ENCODE results near the gene EFNB2. TPM values are rescaled to one million over a fixed set of nuclear protein-coding genes. Genes with fewer than 3 reads are reported as not detected.

EFNB2 gene
- total and polyA plus RNA-seq, 2 of the 13 experiments (the other 11 are each of a cell fraction or from before 2014, with no cell fraction given), result 0.11 to 0.20 TPM

DNA sequence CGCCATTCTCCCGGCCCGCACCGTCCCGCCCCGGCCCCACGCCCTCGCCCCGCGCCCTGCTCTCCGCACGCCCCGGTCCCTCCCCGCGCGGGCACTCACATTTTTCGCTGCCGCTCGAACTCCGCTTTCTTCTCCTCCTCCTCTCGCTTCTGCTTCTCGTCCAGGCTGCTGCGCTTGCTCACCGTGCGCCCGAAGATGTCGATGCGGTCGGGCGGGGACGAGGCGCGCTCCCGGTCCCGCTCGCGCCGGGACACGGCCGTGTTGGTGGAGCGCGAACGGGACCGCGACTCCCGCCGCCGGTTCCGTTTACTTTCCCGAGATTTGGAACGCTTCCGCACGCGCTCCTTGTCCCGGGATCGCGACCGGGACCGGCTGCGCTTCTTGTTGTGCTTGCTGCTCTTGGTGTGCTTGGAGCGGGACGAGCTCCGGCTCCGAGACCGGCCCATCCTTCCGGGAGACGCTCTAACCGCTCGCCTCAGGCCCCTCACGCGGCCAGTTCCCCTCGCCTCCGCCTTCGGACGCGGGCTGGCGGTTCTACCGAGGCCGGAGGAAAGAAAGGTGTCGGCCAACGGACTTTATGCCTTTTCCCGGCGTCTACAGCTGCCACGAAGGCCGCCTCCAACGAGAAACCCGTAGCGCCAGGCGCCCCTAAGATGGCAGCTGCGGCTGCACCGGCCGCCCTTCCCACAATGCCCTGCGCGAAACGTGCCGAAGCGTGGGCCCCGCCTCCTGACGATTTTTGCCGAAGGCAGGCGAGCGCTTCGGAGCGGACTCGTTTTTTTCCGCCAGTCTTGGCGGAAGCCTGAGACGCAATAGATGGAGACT lies 32.2 kb upstream of the EFNB2 start, which contains the start of gene ARGLU1 (continued):
- TF ChIP-seq ZHX2 (IDR thresholded peaks at IDR 0.05; ENCODE audit: low read depth), result peak; percentile 81
- no peak for TF ChIP-seq ZHX2 (CRISPR knock-in tag; IDR thresholded peaks at IDR 0.05; ENCODE audit: borderline replicate concordance)
- no peak for TF ChIP-seq ZFP36L1 (CRISPR knock-in tag; IDR thresholded peaks at IDR 0.05)
- TF ChIP-seq, protein P1, sequence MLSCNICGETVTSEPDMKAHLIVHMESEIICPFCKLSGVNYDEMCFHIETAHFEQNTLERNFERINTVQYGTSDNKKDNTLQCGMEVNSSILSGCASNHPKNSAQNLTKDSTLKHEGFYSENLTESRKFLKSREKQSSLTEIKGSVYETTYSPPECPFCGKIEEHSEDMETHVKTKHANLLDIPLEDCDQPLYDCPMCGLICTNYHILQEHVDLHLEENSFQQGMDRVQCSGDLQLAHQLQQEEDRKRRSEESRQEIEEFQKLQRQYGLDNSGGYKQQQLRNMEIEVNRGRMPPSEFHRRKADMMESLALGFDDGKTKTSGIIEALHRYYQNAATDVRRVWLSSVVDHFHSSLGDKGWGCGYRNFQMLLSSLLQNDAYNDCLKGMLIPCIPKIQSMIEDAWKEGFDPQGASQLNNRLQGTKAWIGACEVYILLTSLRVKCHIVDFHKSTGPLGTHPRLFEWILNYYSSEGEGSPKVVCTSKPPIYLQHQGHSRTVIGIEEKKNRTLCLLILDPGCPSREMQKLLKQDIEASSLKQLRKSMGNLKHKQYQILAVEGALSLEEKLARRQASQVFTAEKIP (CRISPR knock-in tag; IDR thresholded peaks at IDR 0.05; ENCODE audit: borderline replicate concordance), result no peak
- TF ChIP-seq MYPOP (CRISPR knock-in tag; IDR thresholded peaks at IDR 0.05), result peak; percentile 68; the same call in 1 of the 2 replicates
- peak; percentile 35; the same call in 1 of the 2 replicates for TF ChIP-seq RXRA (CRISPR knock-in tag; IDR thresholded peaks at IDR 0.05)
- peak; percentile 92 for TF ChIP-seq ZNF563 (CRISPR knock-in tag; IDR thresholded peaks at IDR 0.05)
- no peak for TF ChIP-seq NFIB (CRISPR knock-in tag; IDR thresholded peaks at IDR 0.05; ENCODE audit: borderline replicate concordance)
- TF ChIP-seq ZNF746 (CRISPR knock-in tag; IDR thresholded peaks at IDR 0.05), result 0 out of 2 replicates have a peak, but pooled peaks have one; percentile 29
- 0 out of 2 replicates have a peak, but pooled peaks have one; percentile 40 for TF ChIP-seq TP53 (CRISPR knock-in tag; conservative IDR thresholded peaks at IDR 0.05)
- no peak for TF ChIP-seq GABPA (IDR thresholded peaks at IDR 0.05; ENCODE audit: low read depth, low read length)
- peak; percentile 40; the same call in 1 of the 2 replicates for TF ChIP-seq GABPA (CRISPR knock-in tag; IDR thresholded peaks at IDR 0.05; ENCODE audit: low read depth)
- peak; percentile 86 for TF ChIP-seq SRY (CRISPR knock-in tag; IDR thresholded peaks at IDR 0.05)
- TF ChIP-seq PRPF4 (IDR thresholded peaks at IDR 0.05; ENCODE audit: low read depth, low read length, poor library complexity, severe bottlenecking), result no peak
- peak; percentile 94 for TF ChIP-seq YEATS2 (CRISPR knock-in tag; IDR thresholded peaks at IDR 0.05; ENCODE audit: borderline replicate concordance)
- TF ChIP-seq ZNF235 (CRISPR knock-in tag; IDR thresholded peaks at IDR 0.05; ENCODE audit: borderline replicate concordance), result no peak
- TF ChIP-seq SP4 (CRISPR knock-in tag; IDR thresholded peaks at IDR 0.05), result no peak
- TF ChIP-seq ZNF879 (CRISPR knock-in tag; IDR thresholded peaks at IDR 0.05), result 0 out of 2 replicates have a peak, but pooled peaks have one; percentile 43
- no peak; the same call in 1 of the 2 replicates for TF ChIP-seq NFYB (CRISPR knock-in tag; IDR thresholded peaks at IDR 0.05)
